ENCODE results near the gene ADGRA3. TPM values are rescaled to one million over a fixed set of nuclear protein-coding genes. Genes with fewer than 3 reads are reported as not detected.
A peak's percentile ranks its signal among the peaks of the same experiment; 100 is the strongest.

Gene ADGRA3
- polyA plus RNA-seq, 1 of the 3 experiments (the other 2 are of a cell fraction): 11.8 TPM

DNA sequence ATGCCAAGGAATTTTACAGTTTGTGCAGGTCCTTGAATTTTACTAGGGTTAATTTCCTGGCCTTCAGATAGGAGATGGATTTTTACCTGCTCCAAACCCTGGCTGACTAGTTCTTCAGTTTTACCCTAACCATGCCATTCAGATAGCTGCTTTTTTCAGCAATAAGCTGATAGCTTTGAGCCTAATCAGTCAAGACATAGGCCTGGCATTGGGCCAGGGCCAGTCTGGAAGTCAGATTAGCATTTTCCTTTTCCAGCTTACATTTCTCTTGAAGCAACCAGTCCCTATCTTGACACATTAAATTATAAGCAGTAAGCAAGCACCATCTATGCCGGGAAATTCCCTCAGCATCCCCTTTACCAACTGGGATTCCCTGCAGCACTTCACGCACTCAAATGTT, 177.1 kb downstream of the ADGRA3 start:
- Histone ChIP-seq H3K4me2 (no peak overlapping the region), H4K20me1 (ENCODE audit: insufficient read depth) (no peaks in the 10 kb centered on the region), H3K27me3 (ENCODE audit: insufficient read depth) (no peaks in the 10 kb centered on the region), H2AFZ (ENCODE audit: low read depth) (no peak overlapping the region), H3K4me3 (ENCODE audit: low read depth in 2 of 2, low read length in 1 of 2) (no peak overlapping the region), H3K27ac (ENCODE audit: low read depth in 2 of 2, low read length in 1 of 2) (no peak overlapping the region), H3K79me2 (ENCODE audit: insufficient read depth) (no peaks in the 10 kb centered on the region), H3F3A (replicated peaks; ENCODE audit: insufficient read depth) (no peaks in the 10 kb centered on the region), H3K9me2 (no peaks in the 10 kb centered on the region), H3K36me3 (replicated peaks in 1 of 2; ENCODE audit: control insufficient read depth in 1 of 2, insufficient read depth in 2 of 2, low read length in 1 of 2) (no peaks in the 10 kb centered on the region), H3K9ac (no peak overlapping the region), H3K9me3 (no peaks in the 10 kb centered on the region), H3K4me1 (ENCODE audit: control insufficient read depth in 1 of 2, insufficient read depth in 2 of 2, low read depth in 1 of 2, low read length in 1 of 2) (no peaks in the 10 kb centered on the region)
- 81% methylated on average over 2 of the region's 2 CpGs for WGBS (ENCODE audit: low lambda C conversion rate)
- DNase-seq: no peak
- CTCF ChIA-PET: interaction anchor here (0.9 kb wide), 1 partner anchor 50 kb away, joined by 3 read pairs; no protein-coding TSS in a partner anchor
- TF ChIP-seq, protein P1, sequence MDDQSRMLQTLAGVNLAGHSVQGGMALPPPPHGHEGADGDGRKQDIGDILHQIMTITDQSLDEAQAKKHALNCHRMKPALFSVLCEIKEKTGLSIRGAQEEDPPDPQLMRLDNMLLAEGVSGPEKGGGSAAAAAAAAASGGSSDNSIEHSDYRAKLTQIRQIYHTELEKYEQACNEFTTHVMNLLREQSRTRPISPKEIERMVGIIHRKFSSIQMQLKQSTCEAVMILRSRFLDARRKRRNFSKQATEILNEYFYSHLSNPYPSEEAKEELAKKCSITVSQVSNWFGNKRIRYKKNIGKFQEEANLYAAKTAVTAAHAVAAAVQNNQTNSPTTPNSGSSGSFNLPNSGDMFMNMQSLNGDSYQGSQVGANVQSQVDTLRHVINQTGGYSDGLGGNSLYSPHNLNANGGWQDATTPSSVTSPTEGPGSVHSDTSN (IDR thresholded peaks at IDR 0.05): peak; percentile 38; the same call in 1 of the 2 replicates
- no peak for TF ChIP-seq RFX5 (IDR thresholded peaks at IDR 0.05; ENCODE audit: low read length)
- POLR2A ChIA-PET: no interaction called here

Other genes starting within 250 kb of the ADGRA3 start
- not detected in 2 replicates for gene GBA3, start 176.9 kb upstream of the ADGRA3 start, polyA plus RNA-seq (2012; rRNA removed)